ENCODE data around the gene XIRP1. TPM values are rescaled to one million over a fixed set of nuclear protein-coding genes. Genes with fewer than 3 reads are reported as not detected.

The XIRP1 gene, protein sequence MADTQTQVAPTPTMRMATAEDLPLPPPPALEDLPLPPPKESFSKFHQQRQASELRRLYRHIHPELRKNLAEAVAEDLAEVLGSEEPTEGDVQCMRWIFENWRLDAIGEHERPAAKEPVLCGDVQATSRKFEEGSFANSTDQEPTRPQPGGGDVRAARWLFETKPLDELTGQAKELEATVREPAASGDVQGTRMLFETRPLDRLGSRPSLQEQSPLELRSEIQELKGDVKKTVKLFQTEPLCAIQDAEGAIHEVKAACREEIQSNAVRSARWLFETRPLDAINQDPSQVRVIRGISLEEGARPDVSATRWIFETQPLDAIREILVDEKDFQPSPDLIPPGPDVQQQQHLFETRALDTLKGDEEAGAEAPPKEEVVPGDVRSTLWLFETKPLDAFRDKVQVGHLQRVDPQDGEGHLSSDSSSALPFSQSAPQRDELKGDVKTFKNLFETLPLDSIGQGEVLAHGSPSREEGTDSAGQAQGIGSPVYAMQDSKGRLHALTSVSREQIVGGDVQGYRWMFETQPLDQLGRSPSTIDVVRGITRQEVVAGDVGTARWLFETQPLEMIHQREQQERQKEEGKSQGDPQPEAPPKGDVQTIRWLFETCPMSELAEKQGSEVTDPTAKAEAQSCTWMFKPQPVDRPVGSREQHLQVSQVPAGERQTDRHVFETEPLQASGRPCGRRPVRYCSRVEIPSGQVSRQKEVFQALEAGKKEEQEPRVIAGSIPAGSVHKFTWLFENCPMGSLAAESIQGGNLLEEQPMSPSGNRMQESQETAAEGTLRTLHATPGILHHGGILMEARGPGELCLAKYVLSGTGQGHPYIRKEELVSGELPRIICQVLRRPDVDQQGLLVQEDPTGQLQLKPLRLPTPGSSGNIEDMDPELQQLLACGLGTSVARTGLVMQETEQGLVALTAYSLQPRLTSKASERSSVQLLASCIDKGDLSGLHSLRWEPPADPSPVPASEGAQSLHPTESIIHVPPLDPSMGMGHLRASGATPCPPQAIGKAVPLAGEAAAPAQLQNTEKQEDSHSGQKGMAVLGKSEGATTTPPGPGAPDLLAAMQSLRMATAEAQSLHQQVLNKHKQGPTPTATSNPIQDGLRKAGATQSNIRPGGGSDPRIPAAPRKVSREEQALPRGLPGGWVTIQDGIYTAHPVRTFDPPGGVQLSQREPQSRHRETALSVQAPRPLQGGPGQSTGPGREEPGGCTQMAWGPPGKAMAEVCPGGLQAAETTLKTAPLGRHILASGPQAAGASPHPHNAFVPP (N-terminal part only)
- total RNA-seq, result under 1 TPM in 1 of 4 donors, not detected in 3; 0.76 TPM

- H3K4me1 ChIP-seq, result no peaks in the 10 kb centered on the region
- TF ChIP-seq CTCF (IDR thresholded peaks at IDR 0.05) (no peak), POLR2A (IDR thresholded peaks at IDR 0.05) (no peak)
- H3K4me3 ChIP-seq, result no peak within 1 kb of the TSS
- DNase-seq, result no peak
- no peaks in the 10 kb centered on the region for H3K36me3 ChIP-seq
- no peak within 1 kb of the TSS for H3K27ac ChIP-seq
- no peaks in the 10 kb centered on the region for H3K9me3 ChIP-seq
- no peaks in the 10 kb centered on the region for H3K27me3 ChIP-seq
Measured at GRCh38 chr3:39192490-39193092, at the start of gene XIRP1. Gene XIRP1 (minus strand): TSS chr3:39192595. CDS start chr3:39189445, 3,150 bp downstream.

GRCh38 chr3:39241561-39241960 lies 49.2 kb upstream of the XIRP1 start:
- Histone ChIP-seq H3K27me3 (no peaks in the 10 kb centered on the region), H3K9me3 (no peaks in the 10 kb centered on the region), H3K27ac (no peak overlapping the region), H3K4me1 (no peaks in the 10 kb centered on the region), H3K36me3 (no peaks in the 10 kb centered on the region), H3K4me3 (no peak overlapping the region)
- TF ChIP-seq CTCF (IDR thresholded peaks at IDR 0.05) (no peak), POLR2A (IDR thresholded peaks at IDR 0.05) (no peak)
- no peak for DNase-seq

DNA sequence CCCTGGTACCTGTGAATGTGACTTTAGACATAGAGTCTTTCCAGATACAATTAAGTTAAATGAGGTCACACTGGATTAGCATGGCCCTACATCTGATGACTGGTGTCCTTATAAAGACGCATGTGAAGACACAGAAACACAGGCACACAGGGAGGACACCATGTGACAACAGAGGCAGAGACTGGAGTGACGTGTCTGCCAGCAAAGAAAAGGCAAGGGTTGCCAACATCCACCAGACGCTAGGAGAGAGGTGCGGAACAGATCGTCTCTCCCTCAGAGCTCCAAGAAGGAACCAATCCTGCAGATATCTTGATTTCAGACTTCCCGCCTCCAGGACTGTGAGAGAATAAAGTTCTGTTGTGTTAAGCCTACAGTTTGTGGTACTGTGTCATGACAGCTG lies 44.6 kb upstream of the XIRP1 start:
- Histone ChIP-seq H3K27ac (no peak overlapping the region), H3K4me3 (no peak overlapping the region), H3K36me3 (no peaks in the 10 kb centered on the region), H3K9me3 (no peaks in the 10 kb centered on the region), H3K4me1 (no peaks in the 10 kb centered on the region), H3K27me3 (no peaks in the 10 kb centered on the region)
- TF ChIP-seq POLR2A (IDR thresholded peaks at IDR 0.05) (no peak), CTCF (IDR thresholded peaks at IDR 0.05) (no peak)
- DNase-seq, result no peak

GRCh38 chr3:39234651-39235050 lies 42.3 kb upstream of the XIRP1 start:
- Histone ChIP-seq H3K4me3 (no peak overlapping the region), H3K27ac (no peak overlapping the region), H3K27me3 (no peaks in the 10 kb centered on the region), H3K9me3 (no peaks in the 10 kb centered on the region), H3K36me3 (no peaks in the 10 kb centered on the region), H3K4me1 (no peaks in the 10 kb centered on the region)
- no peak for TF ChIP-seq CTCF (IDR thresholded peaks at IDR 0.05)
- TF ChIP-seq POLR2A (IDR thresholded peaks at IDR 0.05), result no peak
- DNase-seq, result no peak

DNA sequence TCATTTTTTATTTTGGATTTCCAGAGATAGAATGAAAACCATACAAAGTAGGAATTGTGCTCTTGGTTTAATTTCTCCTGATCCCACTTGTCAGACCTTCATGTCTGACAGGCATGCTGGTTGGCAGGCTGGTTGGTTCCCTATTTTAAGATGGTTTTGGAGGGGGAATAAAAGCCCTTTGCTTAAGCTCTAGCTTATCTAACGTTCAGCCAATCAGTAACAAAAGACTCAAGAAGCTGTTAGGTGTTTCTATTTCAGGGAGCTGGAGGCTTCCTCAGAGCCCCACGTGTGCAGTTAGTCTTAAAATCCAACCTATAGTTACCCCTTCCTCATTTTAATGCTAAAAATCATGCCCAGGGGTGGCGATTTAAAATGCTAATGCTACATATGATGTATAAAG lies 40.5 kb upstream of the XIRP1 start:
- Histone ChIP-seq H3K4me1 (no peaks in the 10 kb centered on the region), H3K4me3 (no peak overlapping the region), H3K27ac (no peak overlapping the region), H3K36me3 (no peaks in the 10 kb centered on the region), H3K27me3 (no peaks in the 10 kb centered on the region), H3K9me3 (no peaks in the 10 kb centered on the region)
- TF ChIP-seq POLR2A (IDR thresholded peaks at IDR 0.05), result no peak
- no peak for TF ChIP-seq CTCF (IDR thresholded peaks at IDR 0.05)
- DNase-seq, result no peak

Measured in Peyer's patch (tissue), 4 donors.